AG04450 (cell line): ENCODE results near the gene DIPK1A. TPM values are rescaled to one million over a fixed set of nuclear protein-coding genes. Genes with fewer than 3 reads are reported as not detected.
"Not testable (repeated sequence)": the region's sequence is repeated elsewhere in the genome, so short reads cannot be mapped to it uniquely, and the experiment has no call there.

ENCODE experiments used
- CTCF ChIA-PET: fragments of 300-600, 350-600 bp; formaldehyde crosslinking; extraction: SDS; loops from one replicate; lab custom pipeline; 2022; ENCODE audit warnings: antibody characterized with exemption, inconsistent platforms; lab: Charles Lee
- POLR2A ChIA-PET: fragments of 350-600 bp; formaldehyde crosslinking; extraction: SDS; loops from one replicate; lab custom pipeline; 2021; ENCODE audit warnings: antibody characterized with exemption, inconsistent platforms; lab: Yijun Ruan, JAX
- DNase-seq: peaks from one replicate; pipeline ENCODE4 v3.0.0-alpha.2; 2011; ENCODE audit warnings: low read depth, low spot score
- H3K27ac ChIP-seq: one replicate; pipeline ENCODE4 v1.5.1; 2012; ENCODE audit warnings: low read depth, low read length, control low read depth
- H3K27me3 ChIP-seq: one replicate; pipeline ENCODE4 v1.6.0; 2012; ENCODE audit warnings: low read length; ENCODE audit not compliant: control insufficient read depth, insufficient read depth
- H3K4me3 ChIP-seq: 2 replicates; pipeline ENCODE4 v1.5.1; 2011; ENCODE audit warnings: mild to moderate bottlenecking, low read depth, low read length, control low read depth
- H3K9me3 ChIP-seq: 2 replicates; pipeline ENCODE4 v1.5.1; 2012; ENCODE audit warnings: low read length; ENCODE audit not compliant: control insufficient read depth, insufficient read depth
- polyA plus RNA-seq: library from polyadenylated mRNA; depleted of rRNA; stranded (reverse); fragments of >200 nt; gene quantifications from 2 replicates; pipeline ENCODE4 v1.2.3, GENCODE V29; 2011
- TF ChIP-seq, protein P1 (sequence below): IDR thresholded peaks from 2 replicates; pipeline ENCODE4 v1.5.1; 2011; ENCODE audit warnings: low read depth, low read length, control low read depth, inconsistent platforms

The DIPK1A gene
- polyA plus RNA-seq, 1 experiment: 50.8 TPM

DNA sequence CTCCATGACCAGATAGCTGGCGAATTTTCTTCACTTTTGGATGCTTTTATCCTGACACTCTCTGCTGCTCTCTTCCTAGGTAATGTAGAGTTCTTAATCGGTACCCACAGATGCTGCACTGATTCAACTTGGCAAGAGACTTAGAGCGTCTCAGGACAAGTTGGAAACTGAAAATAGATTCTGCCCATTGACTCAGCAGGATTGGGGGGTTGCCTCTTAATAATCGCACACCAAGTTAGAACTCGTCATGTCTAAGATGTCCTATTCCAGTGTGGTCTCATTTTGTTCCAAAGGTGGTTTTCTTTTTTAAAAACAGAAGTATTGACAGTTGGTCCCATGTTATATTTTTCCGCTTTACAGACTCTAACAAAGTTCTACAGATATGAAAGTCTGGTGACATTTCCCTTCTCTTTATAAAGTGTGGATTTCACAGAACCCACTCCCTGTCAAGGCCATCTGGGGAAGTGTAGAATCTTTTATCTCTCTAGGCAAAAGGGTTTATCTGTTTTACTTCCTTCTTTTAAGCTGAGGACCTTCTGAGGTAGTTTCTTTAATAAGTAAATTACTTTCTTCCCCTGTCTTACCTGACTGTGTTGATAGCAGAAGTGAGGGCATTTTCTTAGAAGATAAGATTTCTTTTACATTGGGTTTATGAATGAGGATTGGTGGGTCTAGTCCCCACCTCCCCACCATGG is 12.1 kb upstream of the DIPK1A start:
- TF ChIP-seq, protein P1, sequence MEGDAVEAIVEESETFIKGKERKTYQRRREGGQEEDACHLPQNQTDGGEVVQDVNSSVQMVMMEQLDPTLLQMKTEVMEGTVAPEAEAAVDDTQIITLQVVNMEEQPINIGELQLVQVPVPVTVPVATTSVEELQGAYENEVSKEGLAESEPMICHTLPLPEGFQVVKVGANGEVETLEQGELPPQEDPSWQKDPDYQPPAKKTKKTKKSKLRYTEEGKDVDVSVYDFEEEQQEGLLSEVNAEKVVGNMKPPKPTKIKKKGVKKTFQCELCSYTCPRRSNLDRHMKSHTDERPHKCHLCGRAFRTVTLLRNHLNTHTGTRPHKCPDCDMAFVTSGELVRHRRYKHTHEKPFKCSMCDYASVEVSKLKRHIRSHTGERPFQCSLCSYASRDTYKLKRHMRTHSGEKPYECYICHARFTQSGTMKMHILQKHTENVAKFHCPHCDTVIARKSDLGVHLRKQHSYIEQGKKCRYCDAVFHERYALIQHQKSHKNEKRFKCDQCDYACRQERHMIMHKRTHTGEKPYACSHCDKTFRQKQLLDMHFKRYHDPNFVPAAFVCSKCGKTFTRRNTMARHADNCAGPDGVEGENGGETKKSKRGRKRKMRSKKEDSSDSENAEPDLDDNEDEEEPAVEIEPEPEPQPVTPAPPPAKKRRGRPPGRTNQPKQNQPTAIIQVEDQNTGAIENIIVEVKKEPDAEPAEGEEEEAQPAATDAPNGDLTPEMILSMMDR: no peak
- Histone ChIP-seq H3K4me3 (no peak overlapping the region), H3K27me3 (peaks cover 9% of the 10 kb centered on the region), H3K27ac (no peak overlapping the region), H3K9me3 (no peaks in the 10 kb centered on the region)
- DNase-seq: no peak
- ChIA-PET CTCF (interaction anchor here (0.6 to 0.8 kb wide), 2 partner anchors 20 to 114 kb away, joined by 3 to 4 read pairs; no protein-coding TSS in a partner anchor), POLR2A (no interaction called here)

- TF ChIP-seq, protein P1: no peak
- no peak overlapping the region for H3K4me3 ChIP-seq
- POLR2A ChIA-PET: no interaction called here
- no peaks in the 10 kb centered on the region for H3K9me3 ChIP-seq
- CTCF ChIA-PET: interaction anchor here (1.2 to 4.8 kb wide), 2 partner anchors 21 to 113 kb away, joined by 4 to 51 read pairs; no protein-coding TSS in a partner anchor
- peaks cover 9% of the 10 kb centered on the region for H3K27me3 ChIP-seq
- DNase-seq: no peak
- no peak overlapping the region for H3K27ac ChIP-seq
Observed at GRCh38 chr1:92972409-92973129, 11.3 kb upstream of the DIPK1A start.

- H3K27me3 ChIP-seq, H3K9me3 ChIP-seq, DNase-seq, H3K4me3 ChIP-seq, POLR2A ChIA-PET, H3K27ac ChIP-seq: not testable (repeated sequence)
- CTCF ChIA-PET: interaction anchor here (1.2 to 4.8 kb wide), 2 partner anchors 22 to 112 kb away, joined by 4 to 51 read pairs; no protein-coding TSS in a partner anchor
Observed at GRCh38 chr1:92971932-92972331, 10.7 kb upstream of the DIPK1A start.

GRCh38 chr1:92970990-92971689 is 9.9 kb upstream of the DIPK1A start:
- TF ChIP-seq, protein P1: no peak
- H3K27me3 ChIP-seq: peaks cover 9% of the 10 kb centered on the region
- no peaks in the 10 kb centered on the region for H3K9me3 ChIP-seq
- ChIA-PET CTCF (interaction anchor here (0.8 to 4.8 kb wide), 4 partner anchors 9 to 112 kb away, joined by 3 to 51 read pairs (median 8); no protein-coding TSS in a partner anchor), POLR2A (no interaction called here)
- H3K4me3 ChIP-seq: no peak overlapping the region
- no peak overlapping the region for H3K27ac ChIP-seq
- no peak for DNase-seq

DNA sequence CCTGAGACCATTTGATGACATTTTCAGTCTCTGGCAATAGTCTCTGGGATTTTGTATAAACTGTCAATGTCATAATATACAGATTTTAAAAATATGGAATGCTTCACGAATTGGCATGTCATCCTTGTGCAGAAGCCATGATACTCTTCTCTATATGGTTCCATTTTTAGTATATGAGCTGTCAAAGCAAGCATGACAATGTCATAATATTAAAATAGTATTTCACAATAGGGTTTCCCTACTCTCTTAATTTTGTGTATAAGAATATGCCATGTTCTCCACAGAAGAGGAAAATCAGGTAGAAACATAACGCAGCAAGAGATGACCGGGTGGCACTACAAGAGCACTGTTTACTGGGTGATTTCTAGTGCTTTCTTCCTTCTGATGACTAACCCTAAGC is 8.3 kb upstream of the DIPK1A start:
- H3K27me3 ChIP-seq: peaks cover 16% of the 10 kb centered on the region
- H3K4me3 ChIP-seq: no peak overlapping the region
- POLR2A ChIA-PET: no interaction called here
- CTCF ChIA-PET: interaction anchor here (0.6 to 4.8 kb wide), 8 partner anchors 10 to 110 kb away, joined by 3 to 51 read pairs (median 5); no protein-coding TSS in a partner anchor
- TF ChIP-seq, protein P1: no peak
- no peaks in the 10 kb centered on the region for H3K9me3 ChIP-seq
- no peak for DNase-seq
- H3K27ac ChIP-seq: no peak overlapping the region
